PC-3 (cell line): ENCODE data around the gene TMEM62.
A peak's percentile ranks its signal among the peaks of the same experiment; 100 is the strongest.

Experiments
- CTCF ChIP-seq: fragments of 300-600 bp; sonication (generic); conservative IDR thresholded peaks from 2 replicates; pipeline ENCODE4 v1.5.1; 2017; ENCODE audit warnings: antibody characterized with exemption, low read depth, mild to moderate bottlenecking, low read length
- EZH2 ChIP-seq: fragments of 300-600 bp; sonication (generic); IDR thresholded peaks from one replicate; pipeline ENCODE4 v1.6.1; 2017; ENCODE audit warnings: antibody characterized with exemption, mild to moderate bottlenecking, low read length; ENCODE audit not compliant: unreplicated experiment
- EZH2phosphoT487 ChIP-seq: fragments of 300-600 bp; sonication (generic); IDR thresholded peaks from 2 replicates; pipeline ENCODE4 v1.6.1; 2018; ENCODE audit warnings: mild to moderate bottlenecking, antibody characterized with exemption, low read length, borderline replicate concordance

GRCh38 chr15:43185157-43186002 lies 52.0 kb downstream of the TMEM62 start, which contains the start of gene CCNDBP1:
- no peak for TF ChIP-seq EZH2
- TF ChIP-seq CTCF: peak; percentile 47
- no peak for TF ChIP-seq EZH2phosphoT487
